PFSK-1 (cell line): ENCODE data around the gene RHBDD2.

Experiments used
- POLR2AphosphoS5 ChIP-seq: IDR thresholded peaks from 2 replicates; pipeline ENCODE4 v1.6.1; 2012; ENCODE audit warnings: low read depth, mild to moderate bottlenecking, control low read depth, low read length, moderate library complexity
- SIN3A ChIP-seq: IDR thresholded peaks from 2 replicates; pipeline ENCODE4 v1.6.1; 2012; ENCODE audit warnings: mild to moderate bottlenecking, low read length, moderate library complexity, borderline replicate concordance; ENCODE audit not compliant: insufficient read depth
- TAF1 ChIP-seq: IDR thresholded peaks from 2 replicates; pipeline ENCODE4 v1.6.1; 2012; ENCODE audit warnings: low read length, control low read depth, borderline replicate concordance; ENCODE audit not compliant: insufficient read depth
- TF ChIP-seq, protein P1 (sequence below), 2 experiments: IDR thresholded peaks; 2 replicates each; pipeline versions ENCODE4 v1.6.1 to v1.8.0; 2011 to 2012; ENCODE audit warnings: low read depth in 2 of 2, low read length in 2 of 2, control low read depth in 1 of 2, inconsistent platforms in 1 of 2, mild to moderate bottlenecking in 1 of 2, moderate library complexity in 1 of 2; ENCODE audit not compliant: insufficient read depth in 1 of 2

DNA sequence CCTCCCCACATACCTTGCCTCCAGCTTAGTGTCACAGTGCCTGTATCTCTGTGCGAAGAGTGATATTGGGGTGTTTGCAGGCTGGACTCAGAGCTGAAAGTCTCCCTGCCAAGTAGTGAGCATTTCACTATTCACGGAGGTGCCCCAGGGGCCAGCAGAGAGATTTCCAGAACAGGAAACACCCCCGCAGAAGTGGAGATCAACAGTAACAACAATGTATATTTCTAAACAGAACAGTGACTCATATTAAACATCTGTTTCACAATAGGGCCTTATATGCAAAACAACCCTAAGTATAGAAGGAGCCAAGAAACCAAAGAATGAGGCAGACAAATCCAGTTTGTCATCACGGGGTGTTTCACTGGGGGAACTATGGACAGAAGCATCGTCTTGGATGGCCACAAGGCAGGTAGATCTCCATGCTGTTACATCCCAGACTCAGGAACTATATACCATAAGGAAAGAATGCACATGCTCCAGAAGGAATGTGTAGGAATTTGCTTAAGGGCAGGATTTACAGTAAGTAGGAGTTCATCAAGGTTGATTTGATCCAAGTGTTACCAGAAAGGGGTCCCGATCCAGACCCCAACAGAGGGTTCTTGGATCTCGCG is 35.9 kb upstream of the RHBDD2 start:
- TF ChIP-seq SIN3A, result no peak
- no peak for TF ChIP-seq TAF1
- TF ChIP-seq POLR2AphosphoS5, result no peak
- TF ChIP-seq, protein P1, sequence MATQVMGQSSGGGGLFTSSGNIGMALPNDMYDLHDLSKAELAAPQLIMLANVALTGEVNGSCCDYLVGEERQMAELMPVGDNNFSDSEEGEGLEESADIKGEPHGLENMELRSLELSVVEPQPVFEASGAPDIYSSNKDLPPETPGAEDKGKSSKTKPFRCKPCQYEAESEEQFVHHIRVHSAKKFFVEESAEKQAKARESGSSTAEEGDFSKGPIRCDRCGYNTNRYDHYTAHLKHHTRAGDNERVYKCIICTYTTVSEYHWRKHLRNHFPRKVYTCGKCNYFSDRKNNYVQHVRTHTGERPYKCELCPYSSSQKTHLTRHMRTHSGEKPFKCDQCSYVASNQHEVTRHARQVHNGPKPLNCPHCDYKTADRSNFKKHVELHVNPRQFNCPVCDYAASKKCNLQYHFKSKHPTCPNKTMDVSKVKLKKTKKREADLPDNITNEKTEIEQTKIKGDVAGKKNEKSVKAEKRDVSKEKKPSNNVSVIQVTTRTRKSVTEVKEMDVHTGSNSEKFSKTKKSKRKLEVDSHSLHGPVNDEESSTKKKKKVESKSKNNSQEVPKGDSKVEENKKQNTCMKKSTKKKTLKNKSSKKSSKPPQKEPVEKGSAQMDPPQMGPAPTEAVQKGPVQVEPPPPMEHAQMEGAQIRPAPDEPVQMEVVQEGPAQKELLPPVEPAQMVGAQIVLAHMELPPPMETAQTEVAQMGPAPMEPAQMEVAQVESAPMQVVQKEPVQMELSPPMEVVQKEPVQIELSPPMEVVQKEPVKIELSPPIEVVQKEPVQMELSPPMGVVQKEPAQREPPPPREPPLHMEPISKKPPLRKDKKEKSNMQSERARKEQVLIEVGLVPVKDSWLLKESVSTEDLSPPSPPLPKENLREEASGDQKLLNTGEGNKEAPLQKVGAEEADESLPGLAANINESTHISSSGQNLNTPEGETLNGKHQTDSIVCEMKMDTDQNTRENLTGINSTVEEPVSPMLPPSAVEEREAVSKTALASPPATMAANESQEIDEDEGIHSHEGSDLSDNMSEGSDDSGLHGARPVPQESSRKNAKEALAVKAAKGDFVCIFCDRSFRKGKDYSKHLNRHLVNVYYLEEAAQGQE (IDR thresholded peaks at IDR 0.05; ENCODE audit: insufficient read depth in 1 of 2, low read depth in 2 of 2, low read length in 2 of 2), result no peak
